ENCODE measurements around the gene NOL4L.
"Not testable (repeated sequence)": the region's sequence is repeated elsewhere in the genome, so short reads cannot be mapped to it uniquely, and the experiment has no call there.

NOL4L gene

DNA sequence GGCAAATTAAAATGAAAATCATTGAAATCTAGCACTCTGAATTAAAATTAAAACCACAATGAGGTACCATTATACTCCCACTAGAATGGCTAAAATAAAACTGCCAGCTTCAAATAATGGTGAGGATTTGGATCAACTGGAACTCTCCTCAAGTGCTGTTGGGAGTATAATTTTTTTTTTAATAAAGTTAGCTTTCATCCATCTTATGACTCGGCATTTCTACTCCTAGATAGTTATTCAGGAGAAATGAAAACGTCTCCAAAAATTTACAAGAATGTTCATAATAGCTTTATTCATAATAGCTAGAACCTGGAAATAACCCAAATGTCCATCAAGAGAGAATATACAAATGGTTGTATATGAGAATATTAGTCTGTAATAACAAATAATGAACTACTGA lies 163.8 kb downstream of the NOL4L start:
- no peak for DNase-seq (ENCODE audit: low read depth)

DNA sequence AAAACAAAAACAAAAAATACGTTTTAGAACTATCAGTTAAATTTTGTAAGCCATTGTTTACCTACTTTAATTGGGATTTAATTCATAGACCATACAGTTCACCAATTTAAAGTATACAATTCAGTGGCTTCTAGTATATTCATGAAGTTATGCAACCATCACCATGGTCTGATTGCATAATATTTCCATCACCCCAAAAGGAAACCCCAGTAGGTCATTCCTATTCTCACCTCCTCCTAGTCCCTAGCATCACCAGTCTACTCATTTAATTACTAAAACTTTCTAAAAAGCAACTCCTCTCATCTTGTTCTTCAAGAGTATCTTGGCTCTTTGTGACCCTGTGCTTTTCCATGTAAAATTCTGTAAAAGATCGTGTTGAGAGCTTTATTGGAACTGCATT lies 166.8 kb downstream of the NOL4L start:
- DNase-seq (ENCODE audit: low read depth): no peak

DNA sequence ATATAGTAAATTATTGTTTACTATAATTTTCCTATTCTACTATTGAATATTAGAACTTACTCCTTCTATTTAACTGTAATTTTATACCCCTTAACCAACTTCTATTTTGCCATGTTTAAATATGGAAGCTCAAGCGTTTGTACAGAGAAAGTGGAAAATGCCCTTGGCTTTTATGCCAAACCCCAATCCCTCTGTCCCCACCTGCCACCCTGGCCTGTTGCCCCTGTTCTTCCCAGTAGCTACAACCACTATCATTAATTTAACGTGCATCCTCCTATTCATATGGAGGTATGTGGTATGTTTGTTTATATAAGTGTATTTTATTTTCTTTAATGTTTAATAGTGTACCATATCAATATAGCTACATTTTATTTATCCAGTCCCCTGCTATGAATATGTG lies 168.9 kb downstream of the NOL4L start:
- no peak for DNase-seq (ENCODE audit: low read depth)

DNA sequence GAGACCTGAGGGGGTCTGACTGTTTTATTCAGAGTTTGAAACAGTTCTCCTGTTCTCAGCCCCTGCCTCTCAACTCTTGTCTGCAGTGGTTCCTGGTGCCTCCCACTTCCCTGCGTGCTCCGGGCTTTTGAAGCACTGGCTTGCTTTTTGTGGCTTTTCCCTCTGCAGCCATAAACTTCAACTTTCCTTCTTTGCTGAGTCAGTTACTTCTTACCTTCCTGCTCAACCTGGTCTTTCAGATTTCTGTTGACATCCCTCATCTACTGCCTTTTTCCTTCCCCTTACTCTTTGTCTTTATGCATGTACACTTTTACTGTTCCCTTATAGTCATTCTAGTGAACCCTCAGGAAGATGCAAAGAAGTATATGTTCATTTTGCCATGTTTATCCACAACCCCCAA lies 169.6 kb downstream of the NOL4L start:
- no peak for DNase-seq (ENCODE audit: low read depth)

DNA sequence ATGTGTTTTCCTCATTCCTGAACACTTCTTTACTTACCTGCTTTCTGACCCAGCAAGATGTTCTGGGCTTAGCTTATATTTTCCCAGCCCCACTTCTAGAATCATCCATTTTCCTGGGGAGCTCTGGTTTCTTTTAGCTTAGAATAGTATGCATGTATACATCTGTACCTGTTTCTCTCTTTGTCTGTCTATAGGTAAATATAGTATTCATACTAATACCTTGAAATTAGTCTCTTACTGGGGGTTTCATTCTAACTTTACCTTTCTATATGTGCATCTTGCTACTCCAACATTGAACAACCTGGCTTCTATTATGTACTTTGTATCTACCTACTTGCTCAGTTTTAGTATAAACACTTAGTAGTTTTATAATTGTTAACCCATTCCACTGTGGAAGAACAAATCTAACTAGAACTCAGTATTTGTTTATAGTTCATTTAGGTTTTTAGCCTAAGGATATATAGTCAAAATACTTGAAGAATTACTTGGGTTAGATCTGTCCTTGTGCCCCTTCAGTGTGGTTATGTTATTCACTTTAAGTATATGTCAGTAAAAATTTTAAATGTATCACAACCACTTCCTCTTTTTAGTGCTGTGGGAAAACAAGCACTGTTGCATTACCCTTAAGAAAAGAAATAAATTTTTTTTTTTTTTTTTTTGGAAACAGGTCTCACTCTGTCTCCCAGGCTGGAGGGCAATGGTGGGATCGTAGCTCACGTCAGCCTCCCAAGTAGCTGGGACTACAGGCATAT lies 173.0 kb downstream of the NOL4L start:
- no peak for DNase-seq (ENCODE audit: low read depth)

DNA sequence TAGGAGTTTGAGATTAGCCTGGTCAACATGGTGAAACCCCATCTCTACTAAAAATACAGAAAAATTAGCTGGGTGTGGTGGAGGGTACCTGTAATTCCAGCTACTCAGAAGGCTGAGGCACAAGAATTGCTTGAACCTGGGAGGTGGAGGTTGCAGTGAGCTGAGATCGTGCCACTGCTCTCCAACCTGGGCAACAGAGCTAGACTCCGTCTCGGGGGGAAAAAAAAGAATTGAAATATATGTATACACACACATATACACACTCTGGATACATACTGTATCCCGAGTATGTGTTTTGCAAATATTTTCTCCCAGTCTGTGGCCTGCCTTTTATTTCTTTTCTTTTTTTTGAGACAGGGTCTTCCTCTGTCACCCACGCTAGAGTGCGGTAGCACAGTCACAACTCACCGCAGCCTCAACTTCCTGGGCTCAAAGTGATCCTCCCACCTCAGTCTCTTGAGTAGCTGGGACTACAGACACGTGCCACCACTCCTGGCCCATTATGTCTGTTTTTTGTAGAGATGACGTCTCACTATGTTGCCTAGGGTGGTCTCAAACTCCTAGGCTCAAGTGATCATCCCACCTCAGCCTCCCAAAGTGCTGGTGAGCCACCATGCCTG lies 177.9 kb downstream of the NOL4L start:
- not testable (repeated sequence) for DNase-seq (ENCODE audit: low read depth)

DNA sequence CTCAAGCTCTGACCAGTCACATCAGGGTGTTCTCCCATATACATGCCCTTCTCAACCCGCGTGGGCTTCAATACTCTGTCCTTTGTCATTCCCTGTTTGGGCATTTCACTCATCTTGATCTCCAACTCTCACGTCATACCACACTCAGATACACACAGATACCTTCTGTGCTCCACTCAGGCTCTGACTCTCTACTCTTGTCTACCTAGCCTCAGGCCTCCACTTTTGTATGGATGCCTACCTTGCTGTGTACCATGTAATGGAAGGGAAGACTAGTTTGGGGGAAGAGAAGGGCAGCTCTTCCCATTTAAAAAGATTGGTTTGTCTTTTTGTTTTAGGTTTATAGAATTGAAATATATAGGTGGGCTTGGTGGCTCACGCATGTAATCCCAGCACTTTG lies 178.4 kb downstream of the NOL4L start:
- no peak for DNase-seq (ENCODE audit: low read depth)

DNA sequence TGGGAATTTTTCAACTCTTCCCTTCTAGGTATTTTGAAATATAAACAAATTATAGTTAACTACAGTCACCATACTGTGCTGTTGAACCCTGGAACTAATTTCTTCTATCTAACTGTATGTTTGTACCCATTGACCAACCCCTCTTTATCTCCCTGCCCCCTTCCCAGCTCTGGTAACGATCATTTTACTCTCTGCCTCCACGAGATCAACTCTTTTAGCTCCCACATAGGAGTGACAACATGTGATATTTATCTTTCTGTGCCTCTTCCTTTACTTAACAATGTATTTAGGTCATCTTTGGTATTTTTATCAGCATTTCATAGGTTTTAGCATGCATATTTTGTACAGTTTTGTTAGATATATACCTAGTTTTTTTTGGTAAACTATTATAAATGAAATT lies 181.1 kb downstream of the NOL4L start:
- no peak for DNase-seq (ENCODE audit: low read depth)

DNA sequence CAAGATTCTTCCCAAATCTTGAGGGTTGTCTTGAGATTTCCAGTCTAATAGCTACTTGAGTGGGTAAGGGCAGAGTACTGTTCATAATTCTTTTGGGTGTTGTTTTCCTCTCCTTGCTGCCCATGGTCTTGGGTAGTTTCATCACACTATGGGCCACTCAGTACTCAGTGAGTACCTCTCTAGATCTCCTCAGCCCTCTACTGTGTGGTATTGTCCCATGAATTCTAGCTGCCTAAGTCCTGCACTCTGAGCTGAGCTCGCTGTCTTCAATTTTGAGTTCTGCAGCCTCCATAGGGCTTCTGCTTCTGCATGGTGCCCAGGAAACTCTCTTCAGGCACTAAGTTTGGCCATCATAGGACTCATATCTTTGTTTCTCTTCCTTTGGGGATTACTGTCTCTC lies 184.7 kb downstream of the NOL4L start:
- DNase-seq (ENCODE audit: low read depth): no peak

DNA sequence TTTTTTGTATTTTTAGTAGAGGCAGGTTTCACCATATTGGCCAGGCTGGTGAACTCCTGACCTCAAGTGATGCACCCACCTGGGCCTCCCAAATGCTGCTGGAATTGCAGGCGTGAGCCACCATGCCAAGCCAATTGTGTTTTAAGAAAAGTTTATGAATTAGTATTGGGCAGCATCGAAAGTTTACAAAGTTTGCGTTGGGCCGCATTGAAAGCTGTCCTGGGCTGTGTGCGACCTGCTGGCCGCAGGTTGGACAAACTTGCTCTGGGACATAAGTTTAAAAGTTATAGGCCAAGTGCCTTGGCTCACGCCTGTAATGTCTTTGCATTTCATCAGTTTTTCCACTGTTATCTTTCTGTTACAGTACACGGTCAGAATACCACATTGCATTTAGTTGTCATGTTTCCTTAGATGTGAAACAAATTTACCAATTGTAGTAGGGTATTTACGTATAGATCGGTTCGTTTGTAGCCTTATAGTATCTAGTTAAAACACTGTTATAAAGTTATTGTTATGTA lies 187.5 kb downstream of the NOL4L start:
- no peak for DNase-seq (ENCODE audit: low read depth)

DNA sequence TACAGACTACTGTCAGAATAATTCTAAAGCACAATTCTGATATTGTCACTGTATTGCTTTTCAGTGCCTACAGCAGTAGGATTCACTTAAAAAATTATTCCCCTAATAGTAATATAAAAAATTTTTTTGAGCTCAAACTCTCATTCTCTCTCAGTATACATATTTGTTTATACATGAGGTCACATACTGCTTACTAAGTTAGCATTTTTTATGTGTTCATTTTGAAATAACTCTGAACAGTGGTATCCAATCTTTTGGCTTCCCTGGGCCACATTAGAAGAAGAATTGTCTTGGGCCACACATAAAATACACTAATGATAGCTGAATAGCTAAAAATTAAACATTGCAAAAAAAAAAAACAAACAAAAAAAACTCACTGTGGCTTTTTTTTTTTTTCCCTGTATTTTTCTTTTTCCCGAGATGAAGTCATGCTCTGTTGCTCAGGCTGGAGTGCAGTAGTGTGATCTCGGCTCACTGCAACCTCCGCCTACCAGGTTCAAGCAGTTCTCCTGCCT lies 188.4 kb downstream of the NOL4L start:
- no peak for DNase-seq (ENCODE audit: low read depth)

DNA sequence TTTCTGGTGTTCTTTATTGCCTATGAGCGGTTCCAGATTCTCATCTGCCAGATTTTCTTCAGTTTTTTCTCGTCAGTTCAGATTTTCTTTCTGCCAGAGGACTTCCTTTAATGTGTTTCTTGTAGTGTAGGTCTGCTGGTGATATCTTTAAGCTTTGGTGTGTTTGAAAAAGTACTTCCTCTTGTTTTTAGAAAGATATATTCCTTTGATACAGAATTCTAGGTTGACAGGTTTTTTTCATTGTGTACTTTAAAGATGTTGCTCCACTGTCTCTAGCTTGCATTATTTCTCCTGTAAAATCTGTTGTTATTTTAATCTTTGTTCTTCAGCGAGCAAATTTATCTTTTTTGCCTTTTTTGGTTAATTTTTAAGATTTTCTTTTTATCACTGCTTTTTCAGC lies 190.1 kb downstream of the NOL4L start:
- DNase-seq (ENCODE audit: low read depth): no peak

Measured in fibroblast of the conjunctiva (primary cell).